COLO829 (cell line): ENCODE results near the gene SIRT5.

Experiments
- DNase-seq: peaks from one replicate; pipeline ENCODE4 v3.0.0; 2012; ENCODE audit warnings: low spot score

SIRT5 gene

DNA sequence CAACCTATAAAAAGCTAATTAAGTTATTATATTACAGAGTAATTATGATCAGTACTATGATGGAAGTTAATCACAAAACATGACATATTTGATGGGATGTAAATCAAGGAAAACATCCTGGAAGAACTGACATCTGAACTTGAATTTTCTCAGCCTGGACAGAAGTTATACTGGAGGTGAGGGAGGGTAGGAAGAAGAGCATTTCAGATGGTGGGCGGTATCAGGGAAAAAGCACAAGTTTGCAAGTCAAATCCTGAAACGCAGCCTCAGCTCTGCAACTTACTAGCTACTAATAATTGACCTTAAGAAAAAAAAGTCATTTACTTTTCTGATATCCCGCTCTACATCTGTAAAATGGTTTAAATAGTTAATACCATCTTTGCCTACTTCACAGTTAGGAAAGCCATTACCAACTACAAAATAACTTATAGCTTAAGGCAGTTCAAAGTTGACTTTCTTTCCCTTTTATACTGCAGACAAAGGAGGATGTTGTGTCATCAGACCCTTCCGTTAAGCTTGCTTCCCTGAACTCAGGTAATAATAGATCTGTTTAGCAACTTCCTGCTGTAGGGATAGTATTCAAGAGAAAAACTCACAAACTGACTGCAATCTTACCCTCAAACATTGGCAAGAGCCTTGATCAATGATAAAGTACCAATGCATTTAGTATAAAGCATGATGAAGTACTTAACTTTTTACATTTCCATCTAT lies 61.7 kb downstream of the SIRT5 start:
- no peak for DNase-seq

DNA sequence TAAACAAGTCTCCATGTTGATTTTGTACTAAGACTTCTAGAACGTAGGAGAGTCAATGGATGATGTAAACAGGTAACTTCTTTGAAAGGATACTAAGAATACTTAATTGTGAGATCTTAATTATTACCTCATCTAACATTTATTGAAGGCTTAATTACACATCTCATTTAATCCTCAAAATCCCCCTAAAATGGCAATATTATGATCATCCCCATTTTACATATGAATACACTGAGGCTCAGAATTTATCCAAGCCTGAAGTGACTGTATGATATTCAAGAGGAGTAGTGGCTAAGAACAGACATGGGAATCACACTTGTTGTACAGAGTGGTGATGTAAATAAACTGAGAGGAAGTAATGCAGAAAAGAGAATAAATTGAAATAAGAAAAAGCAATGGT lies 63.6 kb downstream of the SIRT5 start:
- DNase-seq: no peak

DNA sequence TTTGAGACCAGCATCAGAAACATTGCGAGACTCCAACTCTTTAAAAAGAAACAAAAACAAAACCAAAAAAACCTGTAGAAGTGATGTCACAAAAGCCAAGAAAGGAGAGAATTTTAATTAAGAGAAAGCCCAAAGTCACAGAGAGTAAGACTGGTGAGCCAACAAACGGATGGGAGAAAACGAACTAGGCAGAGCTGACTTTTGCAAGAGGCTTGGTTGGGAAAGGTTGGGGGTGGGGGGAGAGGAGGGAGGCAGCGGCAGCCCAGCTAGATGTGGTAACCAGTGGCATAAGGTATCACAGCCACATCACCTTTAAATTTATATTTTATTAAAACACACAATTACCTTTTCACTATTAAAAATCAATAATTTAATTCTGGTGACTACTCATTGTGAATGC lies 64.2 kb downstream of the SIRT5 start:
- DNase-seq: no peak

DNA sequence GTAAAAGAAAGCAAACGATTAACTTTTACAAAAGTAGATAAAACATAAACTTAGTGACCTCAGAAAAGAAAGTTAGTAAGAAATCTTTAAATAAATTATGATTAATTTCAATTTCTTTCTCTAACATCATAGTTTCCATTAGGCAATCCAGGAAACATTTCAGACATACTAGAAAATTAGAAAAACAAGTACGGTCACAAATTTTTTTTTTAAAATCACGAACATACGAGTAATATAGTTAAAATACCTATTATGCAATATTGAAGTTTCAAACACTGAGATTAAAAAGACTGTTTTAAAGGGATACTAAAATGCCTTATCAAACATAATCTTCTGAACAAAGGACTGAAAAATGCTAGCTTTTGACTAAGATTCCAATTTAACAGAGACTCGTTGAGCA lies 66.9 kb downstream of the SIRT5 start:
- no peak for DNase-seq

DNA sequence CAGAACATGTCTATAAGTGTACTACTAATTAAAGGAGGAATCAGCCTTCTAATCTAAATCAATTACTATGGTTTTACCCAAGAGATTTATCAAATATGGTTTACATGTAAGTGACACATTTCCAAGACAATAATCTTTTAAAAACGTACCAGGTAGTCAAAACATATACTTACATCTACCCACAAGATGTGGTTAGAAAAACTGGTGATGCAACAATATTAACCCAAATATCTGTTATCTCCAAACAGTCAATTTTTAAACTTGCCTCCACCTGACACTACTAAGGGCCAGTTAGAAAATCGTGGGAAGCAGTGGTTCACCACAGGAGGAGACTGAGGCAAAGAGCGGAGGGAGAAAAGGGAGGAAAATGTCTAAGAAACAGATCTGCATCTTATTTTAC lies 68.7 kb downstream of the SIRT5 start:
- DNase-seq: no peak

DNA sequence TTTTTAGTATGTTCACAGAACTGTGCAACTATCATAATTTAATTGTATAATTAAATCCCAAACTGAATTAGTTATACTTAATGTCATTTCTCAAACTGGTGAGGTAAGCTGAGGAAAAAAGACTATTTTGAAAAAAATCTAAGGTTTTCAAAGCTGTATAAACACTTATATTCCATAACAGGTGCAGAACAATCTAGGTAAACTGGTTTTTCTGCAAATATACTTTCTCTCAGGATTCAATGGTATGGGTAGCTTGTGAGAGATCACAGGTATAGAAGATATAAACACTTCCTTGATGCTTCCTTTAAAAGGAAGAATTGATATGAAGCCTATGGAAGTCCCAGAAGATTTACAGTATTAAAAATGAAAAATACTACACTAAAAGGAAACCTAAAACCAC lies 74.4 kb downstream of the SIRT5 start:
- DNase-seq: no peak

DNA sequence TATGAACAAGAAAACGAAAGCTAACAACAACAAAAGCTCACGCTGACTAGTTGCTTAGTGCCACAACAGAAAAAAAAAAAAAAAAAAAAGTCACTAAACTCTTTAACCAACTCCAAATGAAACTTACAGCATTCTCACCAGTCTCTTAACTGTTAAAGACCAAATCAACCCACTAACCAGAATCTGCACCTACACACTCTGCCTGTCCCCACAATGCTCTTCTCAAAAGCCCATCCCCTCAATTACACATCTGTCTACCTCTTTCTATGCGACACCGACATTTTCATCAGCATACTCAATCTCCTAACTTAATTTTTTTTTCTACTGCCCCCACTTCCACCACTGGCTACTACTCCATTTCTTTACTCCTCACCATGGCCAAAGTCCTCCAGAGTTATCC lies 75.0 kb downstream of the SIRT5 start:
- DNase-seq: no peak

DNA sequence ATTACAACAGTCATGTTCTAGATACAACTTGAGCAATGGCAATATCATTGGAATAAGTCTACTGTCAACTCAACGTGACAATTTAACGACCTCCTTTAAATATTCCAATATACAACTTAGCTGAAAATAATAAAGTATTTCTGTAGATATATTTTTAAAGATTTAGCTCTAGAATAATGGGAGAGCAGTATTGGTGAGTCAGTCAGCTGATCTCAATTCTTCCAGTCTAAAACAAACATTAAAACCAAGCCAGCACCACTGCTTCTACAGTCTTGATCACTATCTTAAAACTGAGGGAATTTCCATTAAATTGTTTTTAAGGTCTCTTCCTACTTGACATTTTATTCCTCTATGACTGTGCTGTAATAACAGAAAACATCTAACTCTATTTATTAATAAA lies 78.9 kb downstream of the SIRT5 start:
- DNase-seq: no peak

DNA sequence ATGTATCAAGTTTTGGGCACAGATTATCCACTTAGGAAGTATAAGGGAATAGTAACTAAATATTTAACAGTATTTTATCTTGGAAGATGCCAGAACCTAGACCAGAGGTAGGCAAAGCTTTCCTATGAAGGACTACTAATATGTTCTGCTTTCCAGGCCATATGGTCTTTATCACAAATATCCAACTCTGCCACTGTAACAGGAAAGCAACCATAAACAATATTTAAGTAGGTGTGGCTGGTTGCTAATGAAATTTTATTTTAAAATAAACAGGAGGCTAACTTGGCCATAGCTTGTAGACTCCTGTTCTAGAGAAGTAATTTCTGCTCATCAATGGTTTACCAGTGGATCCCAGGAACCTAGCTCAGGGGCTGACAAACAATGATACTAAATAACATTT lies 80.1 kb downstream of the SIRT5 start:
- no peak for DNase-seq

DNA sequence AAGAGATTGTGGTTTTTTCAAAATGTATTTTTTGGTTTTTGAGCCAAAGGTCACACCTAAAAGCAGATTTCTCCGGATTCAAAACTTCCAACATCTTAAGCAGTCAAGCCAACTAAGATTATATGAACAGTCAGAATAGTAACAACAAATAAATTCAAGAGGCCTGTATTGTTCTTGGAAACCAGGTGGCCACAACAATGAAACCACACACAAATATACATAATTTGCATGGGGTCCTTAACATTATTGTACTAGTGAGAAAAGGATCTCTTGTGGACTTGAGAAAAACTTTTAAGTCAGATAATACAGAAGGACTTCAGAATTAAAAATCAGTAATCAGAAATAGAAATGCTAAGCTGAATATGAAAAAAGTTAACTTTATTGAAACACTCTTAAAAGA lies 81.3 kb downstream of the SIRT5 start:
- no peak for DNase-seq

DNA sequence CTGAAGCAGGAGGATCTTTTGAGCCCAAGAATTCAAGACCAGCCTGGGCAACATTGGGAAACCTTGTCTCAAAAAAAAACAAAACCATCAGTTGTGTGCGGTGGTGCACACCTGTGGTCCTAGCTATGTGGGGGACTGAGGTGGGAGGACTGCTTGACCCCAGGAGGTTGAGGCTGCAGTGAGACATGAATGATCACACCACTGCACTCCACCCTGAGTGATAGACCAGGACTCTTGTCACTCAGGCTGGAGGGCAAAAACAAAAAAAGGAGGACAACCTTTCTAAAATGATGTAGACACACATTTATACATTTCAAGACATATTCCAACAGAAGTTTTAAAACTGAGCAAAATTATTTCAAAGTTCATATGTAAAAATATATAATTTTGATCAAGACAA lies 85.9 kb downstream of the SIRT5 start:
- no peak for DNase-seq

DNA sequence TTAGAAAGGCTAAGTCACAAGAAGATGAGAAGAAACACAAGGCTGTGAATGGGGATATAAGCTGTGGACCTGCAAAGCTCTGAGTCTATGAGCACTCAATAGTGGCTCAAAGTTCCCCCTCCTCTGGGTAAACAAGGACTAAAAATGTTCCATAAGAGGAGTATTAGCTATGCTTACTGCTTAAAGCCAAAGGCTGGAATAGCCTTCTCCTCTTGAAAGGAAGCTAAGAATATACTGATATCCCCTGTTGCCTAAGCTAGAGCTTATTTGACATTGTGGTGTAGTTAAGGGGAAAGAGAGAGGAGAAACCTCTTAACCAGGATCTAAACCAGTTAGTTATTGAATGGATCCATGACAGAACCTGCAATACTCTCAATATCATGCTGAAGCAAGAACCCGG lies 86.5 kb downstream of the SIRT5 start:
- no peak for DNase-seq

DNA sequence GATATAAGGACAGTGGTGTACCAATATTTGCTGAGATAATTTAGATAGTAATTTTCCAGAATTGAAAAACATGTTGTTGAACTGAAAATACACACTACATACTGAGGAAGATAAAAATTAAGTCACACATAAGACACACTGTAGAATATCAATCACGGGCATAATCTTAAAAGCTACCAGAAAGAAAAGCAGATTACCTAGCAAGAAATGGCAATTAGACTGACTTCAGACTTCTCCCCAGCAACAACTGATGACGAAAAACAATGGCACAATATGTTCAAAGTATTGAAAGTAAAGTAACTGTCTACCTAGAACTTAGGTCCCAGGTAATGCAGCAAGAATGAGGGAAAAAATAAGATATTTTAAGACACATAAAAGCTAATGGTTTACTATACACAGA lies 87.2 kb downstream of the SIRT5 start:
- no peak for DNase-seq

DNA sequence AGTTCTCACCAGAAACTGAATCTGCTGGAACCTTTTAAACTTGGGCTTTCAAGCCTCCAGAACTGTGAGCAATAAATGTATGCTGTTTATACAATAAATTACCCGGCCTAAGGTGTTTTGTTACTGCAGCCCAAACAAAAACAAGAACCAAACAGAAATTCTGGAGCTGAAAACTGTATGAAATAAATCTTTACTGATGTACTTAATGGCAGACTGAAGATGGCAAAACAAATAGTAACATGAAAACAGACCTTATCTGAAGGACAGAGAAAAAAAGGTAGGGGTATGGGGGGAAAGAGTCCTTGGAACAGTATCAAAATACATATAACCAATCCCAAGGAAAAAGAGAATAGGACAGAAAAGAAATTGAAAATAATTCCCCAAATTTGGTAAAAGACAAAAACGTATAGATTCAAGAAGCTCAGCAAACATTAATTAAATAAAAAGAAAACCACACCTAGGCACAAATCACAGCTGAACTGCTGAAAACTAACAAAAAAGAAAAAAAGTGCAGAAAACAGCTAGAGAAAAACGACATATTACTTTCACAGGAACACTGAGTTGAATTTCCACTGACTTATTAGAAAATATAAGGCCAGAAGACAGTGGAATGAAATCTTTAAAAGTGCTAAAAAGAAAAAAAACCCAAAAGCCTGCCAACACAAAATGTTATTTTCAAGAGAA lies 88.4 kb downstream of the SIRT5 start:
- DNase-seq: no peak

DNA sequence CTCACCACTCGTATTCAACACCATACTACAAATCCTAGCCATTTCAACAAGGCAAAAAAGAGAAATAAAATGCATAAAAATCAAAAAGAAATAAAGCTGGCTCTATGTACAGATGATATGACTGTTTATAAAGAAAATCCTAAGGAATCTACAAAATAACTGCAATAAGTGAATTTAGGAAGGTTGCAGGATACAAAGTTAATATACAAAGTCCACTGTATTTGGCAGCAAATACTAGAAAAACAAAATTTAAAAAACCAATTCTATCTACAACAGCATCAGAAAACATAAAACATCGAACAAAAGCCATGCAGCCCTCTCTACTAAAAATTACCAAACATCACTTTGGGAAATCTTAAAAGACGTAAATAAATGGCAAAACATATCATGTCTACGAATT lies 89.6 kb downstream of the SIRT5 start:
- DNase-seq: no peak
